Measurements from ENCODE around the gene SPTBN1. TPM values are rescaled to one million over a fixed set of nuclear protein-coding genes. Genes with fewer than 3 reads are reported as not detected.

SPTBN1 gene
- total and polyA plus RNA-seq, 2 of the 13 experiments (the other 11 are each of a cell fraction or from before 2014, with no cell fraction given), result 123 to 299 TPM

DNA sequence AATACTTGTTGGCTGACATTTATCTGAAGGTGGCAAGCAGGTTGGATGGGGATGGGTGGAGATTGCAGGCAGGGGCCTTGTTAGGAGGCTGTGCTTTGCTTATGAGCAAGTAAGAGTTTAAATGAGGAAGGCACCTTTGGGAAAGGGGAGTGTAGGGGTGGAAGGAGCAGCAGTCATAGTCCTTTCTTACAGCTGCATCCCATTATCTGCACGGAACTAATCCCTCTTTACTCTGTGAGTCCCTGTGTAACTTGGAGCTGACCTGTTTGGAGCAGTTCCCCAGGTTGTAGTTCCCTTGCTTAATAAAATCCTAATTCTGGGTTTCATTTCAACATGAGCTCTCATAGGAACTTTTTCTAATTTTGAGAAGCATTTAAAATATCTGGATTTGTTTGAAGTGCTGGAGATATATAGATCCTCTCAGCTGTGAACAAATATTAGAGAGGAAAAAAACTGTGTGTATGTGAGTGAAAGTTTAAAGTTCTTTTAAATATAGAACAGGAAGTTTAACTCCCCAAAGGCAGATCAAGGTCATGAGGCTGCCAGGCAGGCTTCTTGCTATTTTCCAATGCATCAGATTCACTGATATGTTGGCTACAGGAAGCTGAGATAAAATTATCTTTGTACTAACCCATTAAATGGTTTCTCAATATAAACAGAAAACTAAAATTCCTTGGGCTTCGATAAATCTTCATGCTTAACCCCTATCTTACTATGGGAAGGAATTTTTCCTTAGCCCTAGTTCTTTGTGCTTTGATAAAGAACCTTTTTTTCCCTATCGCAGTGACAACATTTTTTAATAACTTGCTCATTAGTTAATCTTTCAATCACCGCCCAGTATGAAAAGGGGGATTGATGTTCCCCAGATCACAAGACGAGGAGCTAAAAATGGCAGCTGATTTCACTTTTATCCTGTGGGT lies 162.8 kb downstream of the SPTBN1 start (continued):
- TF ChIP-seq ZFP91 (CRISPR knock-in tag; IDR thresholded peaks at IDR 0.05; ENCODE audit: borderline replicate concordance) (no peak), ADNP (CRISPR knock-in tag; IDR thresholded peaks at IDR 0.05) (no peak), KDM5B (CRISPR knock-in tag; IDR thresholded peaks at IDR 0.05; ENCODE audit: borderline replicate concordance) (no peak), CREBL2 (CRISPR knock-in tag; IDR thresholded peaks at IDR 0.05; ENCODE audit: borderline replicate concordance) (0 out of 2 replicates have a peak, but pooled peaks have one; percentile 43), PHF5A (CRISPR knock-in tag; IDR thresholded peaks at IDR 0.05; ENCODE audit: low read depth, unreplicated experiment) (no peak), DNMT3B (CRISPR knock-in tag; conservative IDR thresholded peaks at IDR 0.05) (no peak), ZNF777 (CRISPR knock-in tag; IDR thresholded peaks at IDR 0.05) (no peak), ZBTB21 (CRISPR knock-in tag; IDR thresholded peaks at IDR 0.05) (no peak), ZNF263 (CRISPR knock-in tag; IDR thresholded peaks at IDR 0.05) (0 out of 2 replicates have a peak, but pooled peaks have one; percentile 31), SMARCE1 (IDR thresholded peaks at IDR 0.05; ENCODE audit: borderline replicate concordance) (no peak), SRSF4 (IDR thresholded peaks at IDR 0.05; ENCODE audit: low read depth, low read length, poor library complexity, severe bottlenecking) (no peak), ZZZ3 (CRISPR knock-in tag; IDR thresholded peaks at IDR 0.05; ENCODE audit: borderline replicate concordance) (no peak), PRMT3 (CRISPR knock-in tag; IDR thresholded peaks at IDR 0.05; ENCODE audit: borderline replicate concordance, low read depth) (no peak), ZFP41 (CRISPR knock-in tag; IDR thresholded peaks at IDR 0.05; ENCODE audit: borderline replicate concordance) (no peak), CREB3 (CRISPR knock-in tag; IDR thresholded peaks at IDR 0.05) (no peak), PCBP1 (IDR thresholded peaks at IDR 0.05; ENCODE audit: borderline replicate concordance, low read depth, low read length) (no peak), MTF1 (CRISPR knock-in tag; IDR thresholded peaks at IDR 0.05) (no peak)
- TF ChIP-seq, protein P1, sequence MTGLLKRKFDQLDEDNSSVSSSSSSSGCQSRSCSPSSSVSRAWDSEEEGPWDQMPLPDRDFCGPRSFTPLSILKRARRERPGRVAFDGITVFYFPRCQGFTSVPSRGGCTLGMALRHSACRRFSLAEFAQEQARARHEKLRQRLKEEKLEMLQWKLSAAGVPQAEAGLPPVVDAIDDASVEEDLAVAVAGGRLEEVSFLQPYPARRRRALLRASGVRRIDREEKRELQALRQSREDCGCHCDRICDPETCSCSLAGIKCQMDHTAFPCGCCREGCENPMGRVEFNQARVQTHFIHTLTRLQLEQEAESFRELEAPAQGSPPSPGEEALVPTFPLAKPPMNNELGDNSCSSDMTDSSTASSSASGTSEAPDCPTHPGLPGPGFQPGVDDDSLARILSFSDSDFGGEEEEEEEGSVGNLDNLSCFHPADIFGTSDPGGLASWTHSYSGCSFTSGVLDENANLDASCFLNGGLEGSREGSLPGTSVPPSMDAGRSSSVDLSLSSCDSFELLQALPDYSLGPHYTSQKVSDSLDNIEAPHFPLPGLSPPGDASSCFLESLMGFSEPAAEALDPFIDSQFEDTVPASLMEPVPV (CRISPR knock-in tag; IDR thresholded peaks at IDR 0.05), result no peak
- TF ChIP-seq, protein P2, sequence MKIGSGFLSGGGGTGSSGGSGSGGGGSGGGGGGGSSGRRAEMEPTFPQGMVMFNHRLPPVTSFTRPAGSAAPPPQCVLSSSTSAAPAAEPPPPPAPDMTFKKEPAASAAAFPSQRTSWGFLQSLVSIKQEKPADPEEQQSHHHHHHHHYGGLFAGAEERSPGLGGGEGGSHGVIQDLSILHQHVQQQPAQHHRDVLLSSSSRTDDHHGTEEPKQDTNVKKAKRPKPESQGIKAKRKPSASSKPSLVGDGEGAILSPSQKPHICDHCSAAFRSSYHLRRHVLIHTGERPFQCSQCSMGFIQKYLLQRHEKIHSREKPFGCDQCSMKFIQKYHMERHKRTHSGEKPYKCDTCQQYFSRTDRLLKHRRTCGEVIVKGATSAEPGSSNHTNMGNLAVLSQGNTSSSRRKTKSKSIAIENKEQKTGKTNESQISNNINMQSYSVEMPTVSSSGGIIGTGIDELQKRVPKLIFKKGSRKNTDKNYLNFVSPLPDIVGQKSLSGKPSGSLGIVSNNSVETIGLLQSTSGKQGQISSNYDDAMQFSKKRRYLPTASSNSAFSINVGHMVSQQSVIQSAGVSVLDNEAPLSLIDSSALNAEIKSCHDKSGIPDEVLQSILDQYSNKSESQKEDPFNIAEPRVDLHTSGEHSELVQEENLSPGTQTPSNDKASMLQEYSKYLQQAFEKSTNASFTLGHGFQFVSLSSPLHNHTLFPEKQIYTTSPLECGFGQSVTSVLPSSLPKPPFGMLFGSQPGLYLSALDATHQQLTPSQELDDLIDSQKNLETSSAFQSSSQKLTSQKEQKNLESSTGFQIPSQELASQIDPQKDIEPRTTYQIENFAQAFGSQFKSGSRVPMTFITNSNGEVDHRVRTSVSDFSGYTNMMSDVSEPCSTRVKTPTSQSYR (CRISPR knock-in tag; IDR thresholded peaks at IDR 0.05; ENCODE audit: borderline replicate concordance), result no peak
- TF ChIP-seq, protein P3, sequence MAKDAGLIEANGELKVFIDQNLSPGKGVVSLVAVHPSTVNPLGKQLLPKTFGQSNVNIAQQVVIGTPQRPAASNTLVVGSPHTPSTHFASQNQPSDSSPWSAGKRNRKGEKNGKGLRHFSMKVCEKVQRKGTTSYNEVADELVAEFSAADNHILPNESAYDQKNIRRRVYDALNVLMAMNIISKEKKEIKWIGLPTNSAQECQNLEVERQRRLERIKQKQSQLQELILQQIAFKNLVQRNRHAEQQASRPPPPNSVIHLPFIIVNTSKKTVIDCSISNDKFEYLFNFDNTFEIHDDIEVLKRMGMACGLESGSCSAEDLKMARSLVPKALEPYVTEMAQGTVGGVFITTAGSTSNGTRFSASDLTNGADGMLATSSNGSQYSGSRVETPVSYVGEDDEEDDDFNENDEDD (CRISPR knock-in tag; IDR thresholded peaks at IDR 0.05; ENCODE audit: borderline replicate concordance), result no peak
